ENCODE measurements around the gene ME3. TPM values are rescaled to one million over a fixed set of nuclear protein-coding genes. Genes with fewer than 3 reads are reported as not detected.

ME3 gene
- total RNA-seq, 1 experiment from 2014 or later: 2.9 TPM

- Histone ChIP-seq H3K27me3 (replicated peaks) (no peaks in the 10 kb centered on the region), H3K9me3 (replicated peaks) (no peaks in the 10 kb centered on the region), H3K4me3 (no peak overlapping the region), H3K4me1 (replicated peaks) (no peaks in the 10 kb centered on the region), H3K36me3 (no peaks in the 10 kb centered on the region), H3K27ac (no peak overlapping the region)
- DNase-seq (ENCODE audit: low read depth in 1 of 2, low spot score in 2 of 2): no peak
Observed at GRCh38 chr11:86703987-86704386, 31.6 kb upstream of the ME3 start.

GRCh38 chr11:86702220-86702983 is 30.0 kb upstream of the ME3 start:
- no peak overlapping the region for H3K4me3 ChIP-seq
- H3K4me1 ChIP-seq (replicated peaks): no peaks in the 10 kb centered on the region
- H3K27me3 ChIP-seq (replicated peaks): no peaks in the 10 kb centered on the region
- no peak for DNase-seq (ENCODE audit: low read depth in 1 of 2, low spot score in 2 of 2)
- H3K36me3 ChIP-seq: no peaks in the 10 kb centered on the region
- no peaks in the 10 kb centered on the region for H3K9me3 ChIP-seq (replicated peaks)
- H3K27ac ChIP-seq: no peak overlapping the region

GRCh38 chr11:86699040-86699791 is 26.8 kb upstream of the ME3 start:
- no peak for DNase-seq (ENCODE audit: low read depth in 1 of 2, low spot score in 2 of 2)
- Histone ChIP-seq H3K4me1 (replicated peaks) (peaks cover 12% of the 10 kb centered on the region), H3K27ac (no peak overlapping the region), H3K4me3 (no peak overlapping the region), H3K36me3 (no peaks in the 10 kb centered on the region), H3K9me3 (replicated peaks) (no peaks in the 10 kb centered on the region), H3K27me3 (replicated peaks) (no peaks in the 10 kb centered on the region)

GRCh38 chr11:86698639-86699038 is 26.2 kb upstream of the ME3 start:
- Histone ChIP-seq H3K27me3 (replicated peaks) (no peaks in the 10 kb centered on the region), H3K4me3 (no peak overlapping the region), H3K27ac (no peak overlapping the region), H3K36me3 (no peaks in the 10 kb centered on the region), H3K4me1 (replicated peaks) (peaks cover 12% of the 10 kb centered on the region), H3K9me3 (replicated peaks) (no peaks in the 10 kb centered on the region)
- DNase-seq (ENCODE audit: low read depth in 1 of 2, low spot score in 2 of 2): no peak

GRCh38 chr11:86696451-86696850 is 24.0 kb upstream of the ME3 start:
- H3K9me3 ChIP-seq (replicated peaks): no peaks in the 10 kb centered on the region
- no peak overlapping the region for H3K4me3 ChIP-seq
- H3K27ac ChIP-seq: no peak overlapping the region
- no peak for DNase-seq (ENCODE audit: low read depth in 1 of 2, low spot score in 2 of 2)
- H3K27me3 ChIP-seq (replicated peaks): no peaks in the 10 kb centered on the region
- peaks cover 19% of the 10 kb centered on the region for H3K4me1 ChIP-seq (replicated peaks)
- no peaks in the 10 kb centered on the region for H3K36me3 ChIP-seq

GRCh38 chr11:86696004-86696403 is 23.6 kb upstream of the ME3 start:
- no peak overlapping the region for H3K27ac ChIP-seq
- H3K4me1 ChIP-seq (replicated peaks): peaks cover 19% of the 10 kb centered on the region
- DNase-seq (ENCODE audit: low read depth in 1 of 2, low spot score in 2 of 2): no peak
- no peaks in the 10 kb centered on the region for H3K36me3 ChIP-seq
- H3K9me3 ChIP-seq (replicated peaks): no peaks in the 10 kb centered on the region
- H3K4me3 ChIP-seq: no peak overlapping the region
- H3K27me3 ChIP-seq (replicated peaks): no peaks in the 10 kb centered on the region

- H3K9me3 ChIP-seq (replicated peaks): no peaks in the 10 kb centered on the region
- H3K4me3 ChIP-seq: no peak overlapping the region
- DNase-seq (ENCODE audit: low read depth in 1 of 2, low spot score in 2 of 2): no peak
- H3K4me1 ChIP-seq (replicated peaks): peaks cover 19% of the 10 kb centered on the region
- no peaks in the 10 kb centered on the region for H3K36me3 ChIP-seq
- H3K27me3 ChIP-seq (replicated peaks): no peaks in the 10 kb centered on the region
- no peak overlapping the region for H3K27ac ChIP-seq
Observed at GRCh38 chr11:86695373-86695772, 23.0 kb upstream of the ME3 start.

- no peak for DNase-seq (ENCODE audit: low read depth in 1 of 2, low spot score in 2 of 2)
- no peaks in the 10 kb centered on the region for H3K9me3 ChIP-seq (replicated peaks)
- no peaks in the 10 kb centered on the region for H3K27me3 ChIP-seq (replicated peaks)
- no peak overlapping the region for H3K27ac ChIP-seq
- peaks cover 22% of the 10 kb centered on the region for H3K4me1 ChIP-seq (replicated peaks)
- H3K36me3 ChIP-seq: no peaks in the 10 kb centered on the region
- no peak overlapping the region for H3K4me3 ChIP-seq
Observed at GRCh38 chr11:86693518-86693917, 21.1 kb upstream of the ME3 start.

GRCh38 chr11:86692746-86693145 is 20.3 kb upstream of the ME3 start:
- DNase-seq (ENCODE audit: low read depth in 1 of 2, low spot score in 2 of 2): no peak
- Histone ChIP-seq H3K27ac (no peak overlapping the region), H3K4me1 (replicated peaks) (peaks cover 30% of the 10 kb centered on the region)

GRCh38 chr11:86692317-86692716 is 19.9 kb upstream of the ME3 start:
- DNase-seq (ENCODE audit: low read depth in 1 of 2, low spot score in 2 of 2): no peak
- H3K4me1 ChIP-seq (replicated peaks): peaks cover 30% of the 10 kb centered on the region
- H3K36me3 ChIP-seq: no peaks in the 10 kb centered on the region
- H3K27me3 ChIP-seq (replicated peaks): no peaks in the 10 kb centered on the region
- no peak overlapping the region for H3K27ac ChIP-seq
- H3K9me3 ChIP-seq (replicated peaks): no peaks in the 10 kb centered on the region
- no peak overlapping the region for H3K4me3 ChIP-seq

More at GRCh38 chr11:86692746-86693145, 20.3 kb upstream of the ME3 start:
- Histone ChIP-seq H3K4me3 (no peak overlapping the region), H3K9me3 (replicated peaks) (no peaks in the 10 kb centered on the region), H3K36me3 (no peaks in the 10 kb centered on the region), H3K27me3 (replicated peaks) (no peaks in the 10 kb centered on the region)

GRCh38 chr11:86688398-86689179 is 16.2 kb upstream of the ME3 start:
- peak overlapping the region; percentile 37; the same call in 1 of the 2 replicates for H3K27ac ChIP-seq
- H3K4me1 ChIP-seq (replicated peaks): peaks cover 17% of the 10 kb centered on the region
- no peak overlapping the region for H3K4me3 ChIP-seq
- H3K9me3 ChIP-seq (replicated peaks): no peaks in the 10 kb centered on the region
- H3K27me3 ChIP-seq (replicated peaks): no peaks in the 10 kb centered on the region
- DNase-seq (ENCODE audit: low read depth in 1 of 2, low spot score in 2 of 2): peak; percentile 44 to 45
- no peaks in the 10 kb centered on the region for H3K36me3 ChIP-seq

- no peaks in the 10 kb centered on the region for H3K9me3 ChIP-seq (replicated peaks)
- H3K4me3 ChIP-seq: no peak overlapping the region
- H3K36me3 ChIP-seq: no peaks in the 10 kb centered on the region
- DNase-seq (ENCODE audit: low read depth in 1 of 2, low spot score in 2 of 2): no peak
- no peak overlapping the region for H3K27ac ChIP-seq
- H3K27me3 ChIP-seq (replicated peaks): no peaks in the 10 kb centered on the region
- peaks cover 14% of the 10 kb centered on the region for H3K4me1 ChIP-seq (replicated peaks)
Observed at GRCh38 chr11:86687185-86687778, 14.9 kb upstream of the ME3 start.

- Histone ChIP-seq H3K4me3 (no peak overlapping the region), H3K36me3 (no peaks in the 10 kb centered on the region), H3K9me3 (replicated peaks) (no peaks in the 10 kb centered on the region), H3K4me1 (replicated peaks) (peaks cover 11% of the 10 kb centered on the region), H3K27ac (no peak overlapping the region), H3K27me3 (replicated peaks) (no peaks in the 10 kb centered on the region)
- DNase-seq (ENCODE audit: low read depth in 1 of 2, low spot score in 2 of 2): no peak
Observed at GRCh38 chr11:86686531-86686930, 14.1 kb upstream of the ME3 start.

- DNase-seq (ENCODE audit: low read depth in 1 of 2, low spot score in 2 of 2): no peak
- H3K27ac ChIP-seq: no peak overlapping the region
Observed at GRCh38 chr11:86681483-86681756, 9.0 kb upstream of the ME3 start.

More at GRCh38 chr11:86681483-86681756, 9.0 kb upstream of the ME3 start:
- Histone ChIP-seq H3K27me3 (replicated peaks) (no peaks in the 10 kb centered on the region), H3K4me1 (replicated peaks) (peaks cover 20% of the 10 kb centered on the region), H3K36me3 (no peaks in the 10 kb centered on the region), H3K4me3 (no peak overlapping the region), H3K9me3 (replicated peaks) (no peaks in the 10 kb centered on the region)
